ENCODE data around the gene SOX8.
"Not testable (repeated sequence)": the region's sequence is repeated elsewhere in the genome, so short reads cannot be mapped to it uniquely, and the experiment has no call there.

- not testable (repeated sequence) for TF ChIP-seq CTCF (conservative IDR thresholded peaks at IDR 0.05; ENCODE audit: low read depth, low read length); EZH2 (IDR thresholded peaks at IDR 0.05; ENCODE audit: low read length, unreplicated experiment); EZH2phosphoT487 (IDR thresholded peaks at IDR 0.05; ENCODE audit: borderline replicate concordance, low read length)
These were observed 33.7 kb upstream of the SOX8 start for GRCh38 chr16:947922-948303.

All from PC-3 (cell line).